Measurements from ENCODE around the gene PSMD14.
"Not testable (repeated sequence)": the region's sequence is repeated elsewhere in the genome, so short reads cannot be mapped to it uniquely, and the experiment has no call there.

Gene PSMD14

GRCh38 chr2:161335626-161336025 is 27.4 kb downstream of the PSMD14 start:
- no peak for DNase-seq

GRCh38 chr2:161337247-161337646 is 29.0 kb downstream of the PSMD14 start:
- DNase-seq, result no peak

DNA sequence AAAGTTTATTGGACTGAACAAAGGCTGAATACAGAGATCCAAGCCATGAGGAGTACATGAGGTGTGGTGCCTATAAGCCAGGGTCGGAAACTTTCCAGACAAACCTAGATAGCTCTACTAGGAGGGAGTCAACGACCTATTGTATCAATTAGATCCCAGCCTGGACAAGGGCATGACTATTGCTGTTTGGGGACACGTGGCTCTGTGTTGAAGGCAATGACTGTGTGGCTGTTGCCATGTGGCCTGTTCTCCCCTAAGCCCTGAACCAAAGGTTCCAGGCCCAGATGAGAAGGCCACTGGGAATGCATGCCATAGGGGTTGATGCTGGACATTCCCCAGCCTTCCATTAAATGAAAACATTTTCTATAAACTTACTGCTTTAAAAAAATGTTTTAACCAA is 31.3 kb downstream of the PSMD14 start:
- DNase-seq, result not testable (repeated sequence)

GRCh38 chr2:161340930-161341413 is 32.7 kb downstream of the PSMD14 start:
- not testable (repeated sequence) for DNase-seq

GRCh38 chr2:161343235-161343634 is 35.0 kb downstream of the PSMD14 start:
- DNase-seq, result no peak

DNA sequence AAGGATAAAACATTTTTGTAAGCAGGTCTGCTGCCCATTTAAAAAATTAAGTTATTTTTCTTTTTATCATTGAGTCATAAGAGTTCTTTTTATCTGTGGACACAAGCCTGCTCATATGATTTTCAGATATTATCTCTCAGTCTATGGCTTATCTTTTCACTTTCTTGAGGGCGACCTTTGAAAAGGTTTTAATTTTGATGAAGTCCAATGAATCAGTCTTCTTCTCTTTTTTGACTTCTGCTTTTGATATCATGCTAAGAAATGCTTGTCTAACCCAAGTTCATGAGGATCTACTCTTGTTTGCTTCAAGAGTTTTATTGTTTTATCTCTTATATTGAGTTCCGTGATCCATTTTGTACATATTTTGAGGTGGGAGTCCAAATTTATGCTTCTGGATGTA is 36.5 kb downstream of the PSMD14 start:
- no peak for DNase-seq

GRCh38 chr2:161351678-161352077 is 43.5 kb downstream of the PSMD14 start:
- DNase-seq, result no peak

GRCh38 chr2:161352719-161353118 is 44.5 kb downstream of the PSMD14 start:
- DNase-seq, result no peak

GRCh38 chr2:161353543-161353942 is 45.3 kb downstream of the PSMD14 start:
- no peak for DNase-seq

DNA sequence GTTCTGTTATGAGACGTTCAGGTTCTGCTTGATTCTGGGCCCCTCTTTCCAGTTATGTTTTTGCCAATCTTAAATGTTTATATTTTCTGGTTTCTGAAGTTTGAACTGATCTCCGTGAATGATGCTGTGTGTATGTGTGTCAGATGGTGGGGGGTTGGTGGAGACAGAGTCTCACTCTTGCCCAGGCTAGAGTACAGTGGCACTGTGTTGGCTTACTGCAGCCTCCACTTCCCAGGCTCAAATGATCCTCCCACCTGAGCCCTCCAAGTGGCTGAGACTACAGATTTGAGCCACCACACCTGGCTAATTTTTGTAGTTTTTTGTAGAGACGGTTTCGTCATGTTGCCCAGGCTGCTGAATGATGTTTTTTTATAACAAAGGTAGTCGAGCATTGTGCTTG is 45.9 kb downstream of the PSMD14 start:
- DNase-seq, result no peak

GRCh38 chr2:161355106-161355505 is 46.9 kb downstream of the PSMD14 start:
- DNase-seq, result no peak

GRCh38 chr2:161355983-161356382 is 47.8 kb downstream of the PSMD14 start:
- no peak for DNase-seq

DNA sequence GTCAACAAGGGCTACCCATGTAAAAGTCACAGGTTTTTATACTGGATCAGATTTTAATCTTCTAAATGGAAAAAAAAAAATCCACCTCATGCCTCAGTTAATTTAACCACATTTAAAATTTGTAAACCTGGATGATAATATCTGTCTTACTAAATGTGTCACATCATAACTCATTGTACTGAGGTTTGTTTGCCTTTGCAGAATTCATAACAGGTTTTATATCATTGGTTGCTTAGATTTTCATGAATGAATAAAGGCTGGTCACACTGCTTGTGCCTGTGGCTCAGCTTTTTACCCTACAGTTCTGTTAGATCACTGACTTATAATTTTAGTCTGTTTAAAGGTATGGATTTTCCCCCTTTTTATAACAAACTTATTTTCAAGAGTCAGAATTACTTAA is 48.9 kb downstream of the PSMD14 start:
- no peak for DNase-seq

- no peak for DNase-seq
Measured at GRCh38 chr2:161358838-161359237, 50.6 kb downstream of the PSMD14 start.

DNA sequence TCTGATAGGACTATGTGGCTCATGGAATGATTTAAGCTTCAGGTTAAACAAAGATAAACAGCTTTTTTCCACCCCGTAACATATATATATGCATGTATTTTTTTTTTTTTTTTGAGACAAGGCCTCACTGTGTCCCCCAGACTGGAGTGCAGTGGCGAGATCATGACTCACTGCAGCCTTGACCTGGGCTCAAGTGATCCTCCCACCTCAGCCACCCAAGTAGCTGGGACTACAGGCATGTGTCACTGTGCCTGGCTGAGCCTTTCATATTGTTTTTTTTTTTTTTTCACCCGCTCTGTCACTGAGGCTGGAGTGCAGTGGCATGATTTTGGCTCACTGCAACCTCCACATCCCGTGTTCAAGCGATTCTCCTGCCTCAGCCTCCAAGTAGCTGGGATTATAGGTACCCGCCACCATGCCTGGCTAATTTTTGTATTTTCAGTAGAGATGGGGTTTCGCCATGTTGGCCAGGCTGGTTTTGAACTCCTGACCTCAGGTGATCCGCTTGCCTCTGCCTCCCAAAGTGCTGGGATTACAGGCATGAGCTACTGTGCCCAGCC is 52.0 kb downstream of the PSMD14 start:
- not testable (repeated sequence) for DNase-seq

DNA sequence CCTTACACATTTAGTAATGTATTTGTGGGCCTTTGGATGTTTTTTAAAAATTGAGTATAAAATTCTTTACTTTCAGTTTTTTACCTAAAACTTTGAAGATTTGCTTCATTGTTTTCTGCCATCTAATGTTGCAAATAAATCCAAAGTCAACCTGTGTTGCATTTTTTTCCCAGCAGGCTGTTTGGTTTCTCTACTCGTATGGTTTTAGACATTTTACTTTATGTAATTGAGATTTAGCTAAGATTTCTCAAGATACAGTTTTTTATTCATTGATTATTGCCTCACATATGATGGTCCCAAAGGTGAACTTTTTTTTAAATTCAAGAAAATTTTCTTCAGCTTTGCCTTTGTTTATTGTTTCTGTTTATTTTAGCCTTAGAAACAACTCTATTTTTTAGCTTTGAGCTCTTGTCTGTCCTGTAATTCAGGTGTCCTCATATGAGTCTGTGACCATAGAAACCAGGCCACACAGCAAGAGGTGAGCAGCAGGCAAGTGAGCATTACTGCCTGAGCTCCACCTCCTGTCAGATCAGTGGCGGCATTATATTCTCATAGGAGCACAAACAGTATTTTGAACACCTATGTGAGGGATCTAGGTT is 54.4 kb downstream of the PSMD14 start:
- no peak for DNase-seq

DNA sequence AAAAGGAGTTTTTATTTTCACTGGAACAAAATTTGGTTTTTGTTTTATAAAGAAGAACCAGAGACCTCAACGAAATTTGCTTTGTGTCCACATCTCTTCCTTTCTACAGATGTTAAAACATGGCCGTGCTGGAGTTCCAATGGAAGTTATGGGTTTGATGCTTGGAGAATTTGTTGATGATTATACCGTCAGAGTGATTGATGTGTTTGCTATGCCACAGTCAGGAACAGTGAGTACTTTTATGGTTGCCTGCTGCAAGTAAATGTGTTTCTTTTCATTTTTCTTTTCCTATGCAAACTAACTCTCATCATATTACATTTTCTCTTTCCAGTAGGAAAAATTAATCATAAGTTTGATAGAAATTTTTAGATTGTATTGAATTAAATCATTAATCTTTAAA is 59.5 kb downstream of the PSMD14 start:
- DNase-seq, result no peak

GRCh38 chr2:161369311-161369710 is 61.1 kb downstream of the PSMD14 start:
- DNase-seq, result no peak

DNA sequence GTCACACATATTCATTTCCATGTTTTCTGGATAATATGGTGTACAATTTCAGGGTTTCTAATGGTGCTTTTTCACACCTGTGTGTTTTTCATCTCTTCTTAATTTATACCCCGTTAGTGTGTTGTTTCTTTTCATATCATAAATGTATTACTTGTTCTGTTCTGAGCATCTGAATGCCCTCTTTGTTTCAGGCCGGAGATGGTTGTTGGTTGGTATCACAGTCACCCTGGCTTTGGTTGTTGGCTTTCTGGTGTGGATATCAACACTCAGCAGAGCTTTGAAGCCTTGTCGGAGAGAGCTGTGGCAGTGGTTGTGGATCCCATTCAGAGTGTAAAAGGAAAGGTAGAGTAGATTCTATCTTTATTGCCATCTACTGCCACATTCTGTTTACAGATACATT is 62.8 kb downstream of the PSMD14 start:
- DNase-seq, result peak in 14 of 51 donors; percentile 1 to 37 (median 9)

DNA sequence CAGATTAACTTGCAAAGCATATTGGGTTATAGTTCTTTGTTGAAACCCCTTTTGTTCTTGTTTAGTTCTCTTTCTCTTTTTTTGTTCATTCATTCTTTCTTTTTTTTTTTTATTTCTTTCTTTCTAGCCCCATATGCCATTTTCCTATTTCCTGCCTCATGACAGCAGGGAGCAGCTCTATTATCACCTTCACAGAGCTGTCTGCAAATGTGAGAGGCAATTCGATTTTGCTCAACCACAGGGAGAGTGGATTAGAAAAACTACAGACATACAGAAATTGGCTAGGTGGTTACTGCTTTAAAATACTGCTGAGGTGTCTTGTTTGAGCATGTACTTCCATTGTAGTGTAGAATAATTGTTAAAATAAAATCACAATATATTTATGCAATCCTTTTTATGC is 63.6 kb downstream of the PSMD14 start:
- no peak for DNase-seq

DNA sequence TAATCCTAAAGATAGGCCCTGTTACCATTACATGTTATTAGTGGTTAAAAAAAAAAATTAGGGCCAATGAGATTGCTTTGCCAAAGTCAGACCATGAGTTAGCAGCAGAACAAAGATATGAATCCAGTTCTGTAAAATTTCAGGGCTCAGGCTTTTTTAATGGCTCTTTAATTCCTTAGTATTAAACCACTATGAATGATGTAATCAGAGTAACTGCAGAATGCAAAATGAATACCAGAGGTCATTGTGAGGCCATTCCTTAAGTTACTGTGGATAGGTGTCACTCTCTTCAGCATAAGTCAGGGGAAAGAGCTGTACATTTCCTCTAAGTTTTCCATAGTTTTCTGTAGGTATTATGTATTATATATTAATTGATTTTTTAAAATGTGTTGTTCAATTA is 65.7 kb downstream of the PSMD14 start:
- no peak for DNase-seq

- no peak for DNase-seq
Measured at GRCh38 chr2:161374446-161374845, 66.2 kb downstream of the PSMD14 start.

DNA sequence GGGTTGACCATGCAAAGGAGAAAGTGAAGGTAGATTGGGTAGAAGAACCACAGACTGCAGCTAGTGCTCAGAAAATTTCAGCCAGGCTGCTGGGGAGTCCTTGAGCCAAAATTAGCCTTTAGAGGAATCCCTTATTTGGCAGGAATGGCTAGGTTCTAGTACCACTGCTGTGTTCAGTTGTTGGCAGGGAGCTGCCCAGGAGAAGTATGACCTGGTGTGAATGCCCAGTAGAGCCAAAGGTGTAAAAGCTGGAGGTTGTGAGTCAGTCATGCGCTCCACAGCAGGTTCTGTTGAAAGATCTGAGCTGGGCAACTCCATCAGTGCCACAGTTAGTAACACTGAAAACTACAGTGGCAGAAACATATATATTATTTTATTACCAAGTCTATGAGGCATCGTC is 71.5 kb downstream of the PSMD14 start:
- peak in 1 of 51 donors; percentile 2 for DNase-seq

DNA sequence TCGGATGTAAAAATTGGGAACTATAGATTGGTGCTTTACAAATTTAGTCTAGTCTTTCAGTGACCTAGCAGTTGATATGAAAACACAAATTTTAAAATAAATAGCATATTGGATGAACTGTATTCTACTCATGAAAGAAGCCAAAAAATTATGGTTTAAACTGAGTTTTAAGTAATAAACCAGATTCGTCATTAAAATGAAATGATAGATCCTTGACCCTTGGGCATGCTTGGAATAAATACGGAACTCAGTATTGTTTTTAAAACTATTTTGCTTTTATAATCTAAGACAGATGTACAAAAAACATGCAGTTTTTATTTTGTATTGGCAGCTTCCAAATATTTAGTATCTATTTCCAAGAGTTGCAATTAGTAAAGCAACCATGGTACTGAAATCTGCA is 73.3 kb downstream of the PSMD14 start:
- no peak for DNase-seq

Measured in hypothalamus (tissue), 51 donors.